NCI-H2081 (cell line): ENCODE results near the gene C6orf47.

Experiments
- DNase-seq, 2 experiments: peaks; one replicate each; lab custom pipeline; 2025; lab: John Stamatoyannopoulos, UW

The C6orf47 gene

GRCh38 chr6:31636698-31637596 lies 23.6 kb downstream of the C6orf47 start:
- DNase-seq, result no peak

GRCh38 chr6:31634969-31635575 lies 25.5 kb downstream of the C6orf47 start:
- DNase-seq, result no peak

- no peak for DNase-seq
Measured at GRCh38 chr6:31634131-31634530, 26.4 kb downstream of the C6orf47 start.

- no peak for DNase-seq
Measured at GRCh38 chr6:31633447-31633846, 27.1 kb downstream of the C6orf47 start.

GRCh38 chr6:31632279-31632946 lies 28.2 kb downstream of the C6orf47 start:
- no peak for DNase-seq

GRCh38 chr6:31631681-31632278 lies 28.8 kb downstream of the C6orf47 start:
- DNase-seq, result no peak

GRCh38 chr6:31631209-31631608 lies 29.4 kb downstream of the C6orf47 start:
- no peak for DNase-seq

GRCh38 chr6:31630177-31630934 lies 30.2 kb downstream of the C6orf47 start:
- no peak for DNase-seq

GRCh38 chr6:31629014-31629413 lies 31.6 kb downstream of the C6orf47 start:
- DNase-seq, result no peak

GRCh38 chr6:31627690-31628287 lies 32.8 kb downstream of the C6orf47 start:
- no peak for DNase-seq

- DNase-seq, result no peak
Measured at GRCh38 chr6:31626952-31627351, 33.6 kb downstream of the C6orf47 start.

GRCh38 chr6:31624070-31624469 lies 36.5 kb downstream of the C6orf47 start:
- DNase-seq, result no peak

- no peak for DNase-seq
Measured at GRCh38 chr6:31622684-31623091, 37.9 kb downstream of the C6orf47 start.

GRCh38 chr6:31621991-31622390 lies 38.6 kb downstream of the C6orf47 start:
- peak in 1 of 2 experiments; percentile 17 for DNase-seq

GRCh38 chr6:31621320-31621939 lies 39.1 kb downstream of the C6orf47 start:
- no peak for DNase-seq

- peak; percentile 79 to 84 for DNase-seq
Measured at GRCh38 chr6:31620586-31621319, 39.8 kb downstream of the C6orf47 start, which contains the start of gene PRRC2A. TSS of gene PRRC2A (plus strand) at chr6:31620715. CDS start at chr6:31622790, 2,075 bp downstream.

- peak; percentile 98 to 99 for DNase-seq
Measured at GRCh38 chr6:31619805-31620585, 40.6 kb downstream of the C6orf47 start.

GRCh38 chr6:31617010-31617409 lies 43.6 kb downstream of the C6orf47 start:
- DNase-seq, result no peak

GRCh38 chr6:31615748-31616147 lies 44.8 kb downstream of the C6orf47 start:
- DNase-seq, result no peak
